ENCODE results near the gene DNM1L. TPM values are rescaled to one million over a fixed set of nuclear protein-coding genes. Genes with fewer than 3 reads are reported as not detected.

Gene DNM1L
- total RNA-seq: 100 to 1,000 TPM in 2 of 5 donors, 10 to 100 TPM in 3; 33.9 to 157 (median 61.3) TPM
- 10 to 100 TPM; 17.7 to 23.2 (median 19.6) TPM for polyA plus RNA-seq
- long read RNA-seq, donor 1, partial matches to known transcripts: 14 of 14 reads
- long read RNA-seq, donor 1, other reads (novel, unspliced or antisense): 0 of 14 reads
- long read RNA-seq, donor 2, partial matches to known transcripts: 28 of 39 reads
- long read RNA-seq, donor 2, other reads (novel, unspliced or antisense): 10 of 39 reads
- long read RNA-seq, donor 3, partial matches to known transcripts: 0 of 9 reads
- long read RNA-seq, donor 3, other reads (novel, unspliced or antisense): 8 of 9 reads
- long read RNA-seq, donor 4: 0 reads
- long read RNA-seq, donor 5, full-length matches to known transcripts: 4 of 4 reads
- long read RNA-seq, donor 5, partial matches to known transcripts: 0 of 4 reads
- long read RNA-seq, donor 5, other reads (novel, unspliced or antisense): 0 of 4 reads
- long read RNA-seq, donor 6, full-length matches to known transcripts: 4 of 38 reads
- long read RNA-seq, donor 6, partial matches to known transcripts: 34 of 38 reads
- long read RNA-seq, donor 6, other reads (novel, unspliced or antisense): 0 of 38 reads
- long read RNA-seq, donor 7, full-length matches to known transcripts: 6 of 44 reads
- long read RNA-seq, donor 7, partial matches to known transcripts: 38 of 44 reads
- long read RNA-seq, donor 7, other reads (novel, unspliced or antisense): 0 of 44 reads
- long read RNA-seq, donor 8, partial matches to known transcripts: 26 of 33 reads
- long read RNA-seq, donor 8, other reads (novel, unspliced or antisense): 0 of 33 reads
- long read RNA-seq, donor 9, full-length matches to known transcripts: 3 of 28 reads
- long read RNA-seq, donor 9, partial matches to known transcripts: 25 of 28 reads
- long read RNA-seq, donor 9, other reads (novel, unspliced or antisense): 0 of 28 reads
- long read RNA-seq, donor 10, partial matches to known transcripts: 0 of 7 reads
- long read RNA-seq, donor 10, other reads (novel, unspliced or antisense): 6 of 7 reads

DNA sequence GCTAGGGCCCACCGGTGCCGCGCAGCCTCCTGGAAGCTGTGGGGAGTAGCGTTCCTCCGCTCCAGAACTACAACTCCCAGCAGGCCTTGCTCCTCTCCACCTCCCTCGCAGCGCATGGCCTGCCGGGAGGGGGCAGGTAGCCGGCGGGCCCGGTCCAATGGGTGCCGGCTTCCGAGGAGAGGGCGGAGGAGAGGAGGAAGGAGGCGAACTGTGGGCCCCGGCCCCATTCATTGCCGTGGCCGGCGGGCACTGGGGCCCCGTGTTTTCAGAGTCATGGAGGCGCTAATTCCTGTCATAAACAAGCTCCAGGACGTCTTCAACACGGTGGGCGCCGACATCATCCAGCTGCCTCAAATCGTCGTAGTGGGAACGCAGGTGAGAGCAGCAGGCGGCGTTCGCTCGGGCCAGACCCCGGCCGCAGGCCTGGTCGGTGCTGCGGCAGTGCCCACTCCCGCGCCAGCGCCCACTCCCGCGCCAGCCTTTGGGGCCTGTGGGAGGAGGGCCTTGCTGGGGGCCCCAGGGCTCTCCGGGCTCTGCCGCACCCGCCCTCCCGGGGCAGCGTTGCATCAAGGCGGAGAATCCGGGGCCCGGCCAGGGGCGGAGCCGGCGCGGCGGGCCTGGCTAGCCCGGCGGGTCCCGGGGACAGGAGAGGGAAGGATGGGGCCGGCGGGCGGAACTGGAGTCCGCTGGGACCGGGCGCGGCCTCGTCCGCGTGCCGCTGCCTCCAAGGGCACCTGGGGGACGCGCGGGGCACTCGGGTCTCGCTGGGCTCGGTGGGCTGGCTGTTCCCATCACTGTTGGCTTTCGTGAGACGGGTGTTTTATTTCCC is at the start of gene DNM1L:
DNM1L (plus strand) TSS at position 211 of the 829 bp plus-strand sequence; CDS start at position 274, 63 bp downstream.
- Histone ChIP-seq H3K27me3 (no peaks in the 10 kb centered on the region), H3K36me3 (peaks cover 0 to 4% (median 2%) of the 10 kb centered on the region in 4 donors), H3K27ac (peak within 1 kb of the TSS; percentile 92 to 98 (median 94)), H3K4me1 (peaks cover 0 to 41% (median 25%) of the 10 kb centered on the region in 4 donors), H3K9me3 (no peaks in the 10 kb centered on the region), H3K4me3 (peak within 1 kb of the TSS; percentile 71 to 99 (median 90))
- WGBS, 5 donors: 0 to 1% (median 0%) methylated on average over 33 to 76 of the region's 76 CpGs
- TF ChIP-seq EP300 (IDR thresholded peaks at IDR 0.05) (no peak), POLR2AphosphoS5 (IDR thresholded peaks at IDR 0.05) (peak; percentile 84 to 93 (median 87)), POLR2A (IDR thresholded peaks at IDR 0.05) (peak in 2 of 4 donors; percentile 51 to 59)
- TF ChIP-seq, protein P1, sequence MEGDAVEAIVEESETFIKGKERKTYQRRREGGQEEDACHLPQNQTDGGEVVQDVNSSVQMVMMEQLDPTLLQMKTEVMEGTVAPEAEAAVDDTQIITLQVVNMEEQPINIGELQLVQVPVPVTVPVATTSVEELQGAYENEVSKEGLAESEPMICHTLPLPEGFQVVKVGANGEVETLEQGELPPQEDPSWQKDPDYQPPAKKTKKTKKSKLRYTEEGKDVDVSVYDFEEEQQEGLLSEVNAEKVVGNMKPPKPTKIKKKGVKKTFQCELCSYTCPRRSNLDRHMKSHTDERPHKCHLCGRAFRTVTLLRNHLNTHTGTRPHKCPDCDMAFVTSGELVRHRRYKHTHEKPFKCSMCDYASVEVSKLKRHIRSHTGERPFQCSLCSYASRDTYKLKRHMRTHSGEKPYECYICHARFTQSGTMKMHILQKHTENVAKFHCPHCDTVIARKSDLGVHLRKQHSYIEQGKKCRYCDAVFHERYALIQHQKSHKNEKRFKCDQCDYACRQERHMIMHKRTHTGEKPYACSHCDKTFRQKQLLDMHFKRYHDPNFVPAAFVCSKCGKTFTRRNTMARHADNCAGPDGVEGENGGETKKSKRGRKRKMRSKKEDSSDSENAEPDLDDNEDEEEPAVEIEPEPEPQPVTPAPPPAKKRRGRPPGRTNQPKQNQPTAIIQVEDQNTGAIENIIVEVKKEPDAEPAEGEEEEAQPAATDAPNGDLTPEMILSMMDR (IDR thresholded peaks at IDR 0.05): peak in 2 of 7 experiments; percentile 23 to 30
- peak; percentile 94 to 99 for DNase-seq
- intact Hi-C loops (cut with DNase I; ENCODE audit: low total_unique reads): no loop called here

DNA sequence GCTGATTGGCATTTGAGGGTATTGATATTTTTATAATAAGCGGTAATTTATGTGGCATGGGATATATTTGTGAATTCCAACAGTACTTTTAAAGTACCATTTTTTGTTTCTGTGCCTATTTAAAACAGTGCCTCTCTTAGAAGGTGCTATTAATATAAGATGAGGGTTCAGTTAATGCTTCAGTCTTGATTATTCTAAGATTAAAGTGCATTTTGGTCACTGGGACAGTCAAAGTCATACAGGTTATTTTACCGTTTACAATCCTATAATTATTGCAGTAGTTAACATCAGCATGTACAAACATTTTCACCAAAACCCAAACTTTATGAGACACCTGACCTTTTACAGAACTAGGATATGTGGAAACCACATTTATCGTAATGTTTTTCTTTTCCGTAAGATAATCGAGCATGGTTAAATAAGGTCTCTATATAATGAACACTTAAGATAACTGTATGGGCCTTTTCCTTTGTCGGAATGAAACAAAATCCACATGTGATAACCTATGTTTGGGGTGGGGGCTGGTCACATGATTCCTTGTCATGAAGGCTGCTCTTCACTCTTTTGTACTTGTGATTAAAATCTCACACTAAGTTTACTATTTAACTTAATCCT is 37.7 kb upstream of the DNM1L start:
- Histone ChIP-seq H3K4me1 (no peaks in the 10 kb centered on the region), H3K36me3 (peaks cover 43 to 96% (median 90%) of the 10 kb centered on the region in 4 donors), H3K27ac (no peak overlapping the region), H3K4me3 (no peak overlapping the region), H3K27me3 (no peaks in the 10 kb centered on the region), H3K9me3 (no peaks in the 10 kb centered on the region)
- TF ChIP-seq POLR2AphosphoS5 (IDR thresholded peaks at IDR 0.05) (no peak), EP300 (IDR thresholded peaks at IDR 0.05) (no peak), POLR2A (IDR thresholded peaks at IDR 0.05) (no peak)
- TF ChIP-seq, protein P1 (IDR thresholded peaks at IDR 0.05): no peak
- intact Hi-C loops (cut with DNase I; ENCODE audit: low total_unique reads): no loop called here
- no peak for DNase-seq
- 70 to 83% (median 82%) methylated on average over 6 of the region's 6 CpGs for WGBS, 5 donors

DNA sequence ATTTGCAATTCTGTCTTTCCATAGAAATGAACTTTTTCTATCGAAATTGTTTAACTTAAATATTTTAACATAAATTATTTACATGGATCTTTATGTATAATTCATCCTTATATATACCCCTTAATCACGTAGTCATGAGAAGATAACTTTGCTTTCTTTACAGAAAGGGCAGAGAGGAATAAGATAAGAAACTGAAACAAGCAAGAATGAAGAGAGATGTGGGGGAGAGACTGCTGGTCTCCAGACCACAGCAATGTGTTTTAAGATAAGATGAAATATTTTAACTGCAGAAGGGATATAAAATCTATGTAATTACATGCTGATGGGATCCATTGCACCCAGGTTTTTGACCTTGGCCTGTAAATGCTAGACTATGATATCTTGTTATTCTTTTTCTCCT is 34.7 kb upstream of the DNM1L start:
- 41 to 60% (median 46%) methylated on average over 2 of the region's 2 CpGs for WGBS, 5 donors
- TF ChIP-seq POLR2AphosphoS5 (IDR thresholded peaks at IDR 0.05): no peak
- no peak for TF ChIP-seq EP300 (IDR thresholded peaks at IDR 0.05)
- TF ChIP-seq, protein P1 (IDR thresholded peaks at IDR 0.05): no peak
- no peak for TF ChIP-seq POLR2A (IDR thresholded peaks at IDR 0.05)
- no peak for DNase-seq
- H3K36me3 ChIP-seq: peaks cover 24 to 65% (median 63%) of the 10 kb centered on the region in 4 donors
- no peaks in the 10 kb centered on the region for H3K27me3 ChIP-seq
- H3K4me3 ChIP-seq: no peak overlapping the region
- H3K9me3 ChIP-seq: no peaks in the 10 kb centered on the region
- no peak overlapping the region for H3K27ac ChIP-seq
- intact Hi-C loops (cut with DNase I; ENCODE audit: low total_unique reads): no loop called here
- peaks cover 0 to 15% (median 6%) of the 10 kb centered on the region in 4 donors for H3K4me1 ChIP-seq
